ENCODE data around the gene GKN2. TPM values are rescaled to one million over a fixed set of nuclear protein-coding genes. Genes with fewer than 3 reads are reported as not detected.

GKN2 gene
- total and polyA plus RNA-seq, 2 donors (not counting 1 experiment from before 2014, with no cell fraction given) = not detected

- H3K4me1 ChIP-seq (ENCODE audit: control insufficient read depth, extremely low read depth, insufficient read depth, low read length) = peaks cover 7% of the 10 kb centered on the region
- no peak for DNase-seq (ENCODE audit: low read depth in 2 of 2)
- no peaks in the 10 kb centered on the region for H4K20me1 ChIP-seq (ENCODE audit: control insufficient read depth, extremely low read depth, insufficient read depth, low read length)
- no peaks in the 10 kb centered on the region for H3K27me3 ChIP-seq (ENCODE audit: control insufficient read depth, insufficient read depth, low read length)
- no peak overlapping the region for H3K27ac ChIP-seq (ENCODE audit: insufficient read depth, low read length)
- no peaks in the 10 kb centered on the region for H3K79me2 ChIP-seq (ENCODE audit: control insufficient read depth, insufficient read depth, low read length)
- H3K4me2 ChIP-seq (ENCODE audit: extremely low read depth, insufficient read depth, low read length) = no peak overlapping the region
- H3K9me3 ChIP-seq (ENCODE audit: control insufficient read depth, insufficient read depth, low read depth, low read length) = no peaks in the 10 kb centered on the region
- H2AFZ ChIP-seq (ENCODE audit: low read length) = no peak overlapping the region
- TF ChIP-seq EZH2 (IDR thresholded peaks at IDR 0.05; ENCODE audit: low read length, missing control alignments) (no peak), CTCF (conservative IDR thresholded peaks at IDR 0.05 in 1 of 2, IDR thresholded peaks at IDR 0.05 in 1 of 2; ENCODE audit: low read depth in 1 of 2, low read length in 2 of 2) (no peak)
- no peak overlapping the region for H3K4me3 ChIP-seq (replicated peaks in 1 of 4; ENCODE audit: control extremely low read depth in 1 of 4, insufficient read depth in 1 of 4, low read depth in 3 of 4, low read length in 4 of 4)
- no peaks in the 10 kb centered on the region for H3K36me3 ChIP-seq (ENCODE audit: control insufficient read depth, insufficient read depth, low read length)
- no peak overlapping the region for H3K9ac ChIP-seq (ENCODE audit: insufficient read depth, low read length)
These were observed 41.0 kb downstream of the GKN2 start for GRCh38 chr2:68911709-68912108.

GRCh38 chr2:68911246-68911645 is 41.4 kb downstream of the GKN2 start:
- Histone ChIP-seq H3K27ac (ENCODE audit: insufficient read depth, low read length) (no peak overlapping the region), H3K27me3 (ENCODE audit: control insufficient read depth, insufficient read depth, low read length) (no peaks in the 10 kb centered on the region), H3K9ac (ENCODE audit: insufficient read depth, low read length) (no peak overlapping the region), H3K36me3 (ENCODE audit: control insufficient read depth, insufficient read depth, low read length) (no peaks in the 10 kb centered on the region), H3K4me3 (replicated peaks in 1 of 4; ENCODE audit: control extremely low read depth in 1 of 4, insufficient read depth in 1 of 4, low read depth in 3 of 4, low read length in 4 of 4) (no peak overlapping the region), H2AFZ (ENCODE audit: low read length) (no peak overlapping the region), H3K9me3 (ENCODE audit: control insufficient read depth, insufficient read depth, low read depth, low read length) (no peaks in the 10 kb centered on the region), H4K20me1 (ENCODE audit: control insufficient read depth, extremely low read depth, insufficient read depth, low read length) (no peaks in the 10 kb centered on the region), H3K79me2 (ENCODE audit: control insufficient read depth, insufficient read depth, low read length) (no peaks in the 10 kb centered on the region), H3K4me1 (ENCODE audit: control insufficient read depth, extremely low read depth, insufficient read depth, low read length) (peaks cover 7% of the 10 kb centered on the region), H3K4me2 (ENCODE audit: extremely low read depth, insufficient read depth, low read length) (no peak overlapping the region)
- DNase-seq (ENCODE audit: low read depth in 2 of 2) = no peak
- TF ChIP-seq EZH2 (IDR thresholded peaks at IDR 0.05; ENCODE audit: low read length, missing control alignments) (no peak), CTCF (conservative IDR thresholded peaks at IDR 0.05 in 1 of 2, IDR thresholded peaks at IDR 0.05 in 1 of 2; ENCODE audit: low read depth in 1 of 2, low read length in 2 of 2) (no peak)

DNA sequence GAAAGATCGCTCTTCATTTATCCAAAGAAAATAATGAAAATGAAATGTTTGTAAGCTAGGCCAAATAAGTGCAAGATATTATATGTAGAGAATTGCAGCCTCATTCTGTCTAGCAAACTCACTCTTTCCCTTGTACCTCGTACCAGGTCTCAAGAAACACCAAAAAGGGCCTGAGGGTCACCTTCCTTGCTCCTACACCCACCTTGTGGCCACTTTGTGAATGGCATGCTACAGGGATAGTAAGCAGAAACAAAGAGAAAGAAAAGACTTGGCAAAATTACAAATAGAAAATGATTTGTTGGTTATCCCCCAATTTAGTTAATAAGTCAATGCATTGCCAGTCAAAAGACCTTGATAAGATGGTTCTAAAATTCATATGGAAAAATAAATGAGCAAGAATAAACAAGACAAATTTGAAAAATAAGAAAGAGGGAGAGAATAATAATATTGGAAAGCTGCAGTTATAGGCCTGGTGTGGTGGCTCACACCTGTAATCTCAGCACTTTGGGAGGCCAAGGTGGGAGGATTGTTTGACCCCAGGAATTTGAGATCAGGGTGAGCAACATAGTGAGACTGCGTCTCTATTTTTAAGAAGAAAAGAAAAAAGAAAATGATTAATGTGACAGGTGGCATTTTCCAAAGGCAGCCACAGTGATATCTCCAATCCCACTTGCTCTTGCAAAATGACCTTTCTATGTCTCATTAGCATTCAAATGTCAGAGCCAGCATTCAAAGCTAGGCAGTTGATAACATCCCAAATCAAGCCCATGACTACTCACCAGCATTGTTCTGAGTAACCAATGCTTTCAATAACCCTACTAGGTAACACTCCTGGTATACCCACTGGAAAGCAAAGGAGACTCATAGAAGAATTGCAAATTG is 42.7 kb downstream of the GKN2 start:
- H3K9me3 ChIP-seq (ENCODE audit: control insufficient read depth, insufficient read depth, low read depth, low read length) = no peaks in the 10 kb centered on the region

More for the DNA sequence above, 42.7 kb downstream of the GKN2 start:
- H3K9ac ChIP-seq (ENCODE audit: insufficient read depth, low read length) = no peak overlapping the region
- no peak overlapping the region for H2AFZ ChIP-seq (ENCODE audit: low read length)
- H3K4me3 ChIP-seq (replicated peaks in 1 of 4; ENCODE audit: control extremely low read depth in 1 of 4, insufficient read depth in 1 of 4, low read depth in 3 of 4, low read length in 4 of 4) = no peak overlapping the region
- DNase-seq (ENCODE audit: low read depth in 2 of 2) = peak; percentile 67 to 82
- no peaks in the 10 kb centered on the region for H3K27me3 ChIP-seq (ENCODE audit: control insufficient read depth, insufficient read depth, low read length)
- TF ChIP-seq EZH2 (IDR thresholded peaks at IDR 0.05; ENCODE audit: low read length, missing control alignments) = no peak
- peak; percentile 97 to 99 for TF ChIP-seq CTCF (conservative IDR thresholded peaks at IDR 0.05 in 1 of 2, IDR thresholded peaks at IDR 0.05 in 1 of 2; ENCODE audit: low read depth in 1 of 2, low read length in 2 of 2)
- H4K20me1 ChIP-seq (ENCODE audit: control insufficient read depth, extremely low read depth, insufficient read depth, low read length) = no peaks in the 10 kb centered on the region
- peaks cover 7% of the 10 kb centered on the region for H3K4me1 ChIP-seq (ENCODE audit: control insufficient read depth, extremely low read depth, insufficient read depth, low read length)
- no peak overlapping the region for H3K27ac ChIP-seq (ENCODE audit: insufficient read depth, low read length)
- H3K4me2 ChIP-seq (ENCODE audit: extremely low read depth, insufficient read depth, low read length) = no peak overlapping the region
- H3K79me2 ChIP-seq (ENCODE audit: control insufficient read depth, insufficient read depth, low read length) = no peaks in the 10 kb centered on the region
- H3K36me3 ChIP-seq (ENCODE audit: control insufficient read depth, insufficient read depth, low read length) = no peaks in the 10 kb centered on the region

Data from fibroblast of lung (primary cell).